GM11168 (cell line): ENCODE results near the gene B3GAT3.

ENCODE experiments used
- in situ Hi-C: fragments of 300-500 bp; cut with MboI; formaldehyde crosslinking; loops from one replicate; pipeline ENCODE4 v1.12.0; 2022; ENCODE audit warnings: low sequenced_read_pairs; ENCODE audit not compliant: unreplicated experiment

Gene B3GAT3

DNA sequence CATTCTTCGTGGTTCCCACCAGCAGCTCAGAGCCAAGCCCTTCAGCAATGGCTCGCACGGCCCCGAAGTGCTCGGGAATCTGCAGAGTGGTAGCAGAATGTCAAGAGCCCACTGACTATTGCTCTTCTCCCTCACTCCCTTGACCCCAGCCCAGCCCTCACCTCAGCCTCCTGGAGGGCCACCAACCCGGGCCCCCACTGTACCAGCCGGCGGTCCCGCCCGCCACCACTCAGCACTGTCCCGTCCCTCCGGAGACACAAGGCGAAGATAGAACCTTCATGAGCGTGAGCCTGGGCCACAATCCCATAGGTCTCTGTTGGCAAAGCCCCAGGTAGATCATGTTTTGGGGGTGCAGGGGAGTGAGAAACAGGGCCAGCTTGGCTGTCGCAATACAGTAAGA, 15.9 kb downstream of the B3GAT3 start:
- in situ Hi-C loops = no loop called here

GRCh38 chr11:62605467-62605866, 16.3 kb downstream of the B3GAT3 start:
- in situ Hi-C loops = no loop called here

- in situ Hi-C loops = no loop called here
Measured at GRCh38 chr11:62604460-62605120, 17.2 kb downstream of the B3GAT3 start.

DNA sequence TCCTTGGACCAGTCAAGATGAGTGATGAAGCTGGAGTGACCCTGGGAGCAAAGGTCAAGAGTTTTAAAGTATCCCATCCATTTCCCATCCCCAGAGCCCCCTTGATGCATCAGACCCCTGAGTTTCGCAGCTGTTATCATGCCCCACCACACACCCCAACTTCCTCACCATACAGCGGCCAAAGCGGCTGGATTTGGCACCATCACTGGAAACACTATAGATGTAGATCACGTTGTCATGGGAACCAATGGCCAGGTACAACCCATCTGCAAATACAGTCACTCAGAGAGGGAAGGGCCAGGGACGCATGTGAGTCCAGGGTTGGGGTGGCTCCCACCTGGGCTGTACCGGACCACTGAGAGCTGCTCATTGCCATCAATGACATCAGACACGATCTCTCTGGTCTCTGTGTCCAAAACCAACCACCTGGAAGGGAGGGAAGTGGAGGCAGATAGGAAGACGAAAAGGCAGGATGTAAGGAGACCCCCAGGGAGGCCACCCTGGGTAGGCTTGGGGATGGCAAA, 17.9 kb downstream of the B3GAT3 start:
- in situ Hi-C loops = no loop called here

DNA sequence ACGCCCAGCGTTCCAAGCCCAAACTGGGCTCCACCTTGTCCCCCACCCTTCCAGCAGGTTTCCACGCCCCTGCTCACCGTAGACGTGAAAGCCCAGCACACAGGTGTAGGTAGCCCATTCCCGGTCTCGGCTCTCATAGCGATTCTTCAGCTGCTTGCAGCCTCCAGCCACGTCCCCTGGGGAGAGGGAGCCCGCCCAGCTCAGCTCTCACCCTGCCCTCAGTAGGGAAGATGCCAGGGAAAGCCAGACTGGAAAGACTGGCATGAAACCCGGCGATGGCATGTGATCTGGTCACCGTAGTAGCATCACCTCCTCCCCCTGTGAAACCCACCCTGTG, 18.7 kb downstream of the B3GAT3 start:
- in situ Hi-C loops = no loop called here

DNA sequence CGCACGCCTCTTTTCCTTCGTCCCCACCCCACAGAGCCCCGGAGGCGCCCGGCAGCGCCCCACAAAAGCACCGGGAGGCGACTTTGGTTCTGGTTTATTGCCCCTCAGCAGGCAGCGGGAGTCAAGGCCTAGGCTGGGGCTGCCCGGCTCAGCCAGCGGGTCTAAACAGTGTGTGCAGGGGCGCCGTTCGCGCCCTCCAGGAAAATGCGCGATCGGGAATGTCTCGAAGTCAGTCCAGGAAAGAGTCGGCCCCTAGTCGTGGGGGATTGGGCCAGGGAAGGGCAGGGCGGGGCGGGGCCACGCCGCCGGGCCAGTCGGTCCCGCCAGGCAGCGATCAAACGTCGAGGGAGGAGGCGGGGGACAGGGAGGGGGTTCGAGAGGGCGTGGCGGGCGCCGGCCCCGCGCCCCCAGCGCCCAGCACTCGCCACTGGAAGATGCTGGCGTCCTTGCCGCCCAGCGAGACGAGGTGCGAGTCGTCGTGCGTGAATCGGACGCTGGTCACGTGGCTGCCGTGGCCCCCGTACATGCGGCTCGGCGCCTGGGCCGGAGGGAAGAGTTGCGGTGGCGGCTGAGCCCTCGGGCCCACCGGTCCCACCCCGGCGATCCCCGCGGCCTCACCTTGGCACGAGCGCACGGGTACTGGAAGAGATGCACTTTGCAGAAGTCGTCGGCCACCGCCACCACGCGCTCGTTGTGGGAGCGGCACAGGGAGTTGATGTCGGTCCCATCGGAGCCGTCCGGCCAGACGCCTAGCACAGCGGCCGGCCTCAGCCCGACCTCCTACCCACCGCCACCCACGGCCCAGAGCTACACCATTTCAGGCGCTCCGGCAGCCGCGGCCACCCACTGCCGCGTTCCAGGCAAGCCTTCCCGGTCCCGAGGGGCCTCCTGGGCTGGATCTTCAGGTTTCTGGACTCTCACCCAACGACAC, 19.4 kb downstream of the B3GAT3 start:
- in situ Hi-C loops = no loop called here

- in situ Hi-C loops = no loop called here
Measured at GRCh38 chr11:62601372-62602140, 20.2 kb downstream of the B3GAT3 start, which contains the start of gene MTA2. Gene MTA2 (minus strand): TSS chr11:62601865. CDS start chr11:62601450, 415 bp downstream.

DNA sequence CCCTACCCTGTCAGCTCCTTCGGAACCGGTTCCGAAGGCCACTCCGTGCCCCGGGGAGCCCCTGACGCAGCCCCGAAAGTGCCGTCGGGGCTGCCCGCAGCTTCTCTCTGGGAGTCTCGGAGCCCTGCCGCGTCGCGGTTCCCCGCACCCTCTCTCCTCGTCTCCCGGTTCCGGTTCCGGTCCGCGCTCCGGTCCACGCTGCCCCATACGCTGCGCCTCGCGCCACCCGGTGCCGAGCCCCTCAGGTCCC, 20.7 kb downstream of the B3GAT3 start:
- in situ Hi-C loops = no loop called here

- in situ Hi-C loops = no loop called here
Measured at GRCh38 chr11:62600367-62601121, 21.2 kb downstream of the B3GAT3 start.

GRCh38 chr11:62599901-62600300, 21.9 kb downstream of the B3GAT3 start:
- in situ Hi-C loops = no loop called here

GRCh38 chr11:62599069-62599696, 22.6 kb downstream of the B3GAT3 start:
- in situ Hi-C loops = no loop called here

DNA sequence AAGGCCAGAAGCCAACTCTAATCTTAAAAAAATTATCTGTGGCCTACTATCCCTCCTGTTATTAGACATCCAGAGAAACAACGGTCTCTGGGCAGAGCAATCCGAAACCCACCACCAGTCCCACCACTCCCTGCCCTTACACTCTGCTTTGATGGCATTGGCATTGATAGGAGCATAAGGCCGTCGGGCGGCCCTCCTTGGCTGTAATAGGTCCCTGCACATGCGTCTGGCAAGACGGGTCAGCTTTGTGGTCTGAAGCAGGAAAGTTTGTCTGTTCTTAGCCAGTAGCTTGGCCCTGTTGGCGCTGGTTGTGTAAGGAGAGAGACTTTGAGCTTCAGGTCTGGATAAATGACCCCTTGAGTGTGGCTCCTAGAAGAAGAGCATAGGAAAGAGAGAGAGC, 26.7 kb downstream of the B3GAT3 start:
- in situ Hi-C loops = no loop called here

- in situ Hi-C loops = no loop called here
Measured at GRCh38 chr11:62593434-62594044, 28.2 kb downstream of the B3GAT3 start.

DNA sequence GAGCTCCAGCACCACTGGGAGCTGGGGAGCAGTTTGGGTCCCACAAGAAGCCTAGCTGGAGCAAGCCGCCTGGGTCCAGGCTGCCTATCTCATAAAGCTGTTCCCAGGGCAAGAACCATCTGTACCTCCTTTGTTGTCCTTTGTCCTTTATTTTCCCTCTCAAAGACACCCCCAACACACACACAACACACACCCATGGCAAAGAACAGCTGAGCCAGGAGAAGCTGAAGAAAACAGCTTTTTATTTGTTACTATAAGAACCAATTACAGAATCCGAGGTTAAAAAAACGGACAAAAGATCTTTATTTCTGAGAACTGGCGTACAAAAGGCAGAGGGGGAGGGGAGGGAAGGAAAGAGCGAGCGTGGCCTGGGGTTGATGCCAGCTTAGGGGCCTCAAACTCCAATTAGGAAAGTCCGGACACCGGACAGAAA, 28.8 kb downstream of the B3GAT3 start:
- in situ Hi-C loops = no loop called here

DNA sequence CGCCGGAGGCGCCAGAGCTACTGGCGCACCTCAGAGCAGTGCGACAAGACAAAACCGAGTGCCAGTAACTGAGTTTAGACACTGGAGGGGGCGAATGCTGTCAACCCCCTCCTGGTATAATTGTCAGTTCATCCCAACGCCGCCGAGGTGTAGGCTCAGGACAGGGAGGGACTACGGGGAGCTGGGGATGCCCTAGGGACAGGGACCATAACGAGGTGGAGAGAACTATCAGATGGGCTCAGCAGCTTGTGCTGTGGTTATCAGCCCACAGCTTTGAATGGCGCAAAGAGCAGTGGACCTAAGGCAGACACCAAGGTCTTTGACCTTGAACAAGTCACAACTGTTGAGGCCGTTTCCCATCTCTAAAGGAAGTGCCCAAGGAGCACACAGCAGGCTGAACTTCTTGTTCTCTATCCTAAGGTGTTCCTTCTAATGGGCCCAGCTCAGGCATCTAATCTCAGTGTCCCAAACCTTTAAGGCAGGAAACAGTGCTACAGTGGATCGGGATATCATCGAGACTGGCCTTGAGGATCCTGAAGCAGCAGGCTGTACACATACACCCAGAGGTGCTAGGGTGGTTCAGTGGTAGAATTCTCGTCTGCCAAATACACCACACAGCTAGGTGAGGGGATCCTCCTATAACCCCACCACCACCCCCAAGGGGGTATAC, 29.5 kb downstream of the B3GAT3 start:
- in situ Hi-C loops = no loop called here

DNA sequence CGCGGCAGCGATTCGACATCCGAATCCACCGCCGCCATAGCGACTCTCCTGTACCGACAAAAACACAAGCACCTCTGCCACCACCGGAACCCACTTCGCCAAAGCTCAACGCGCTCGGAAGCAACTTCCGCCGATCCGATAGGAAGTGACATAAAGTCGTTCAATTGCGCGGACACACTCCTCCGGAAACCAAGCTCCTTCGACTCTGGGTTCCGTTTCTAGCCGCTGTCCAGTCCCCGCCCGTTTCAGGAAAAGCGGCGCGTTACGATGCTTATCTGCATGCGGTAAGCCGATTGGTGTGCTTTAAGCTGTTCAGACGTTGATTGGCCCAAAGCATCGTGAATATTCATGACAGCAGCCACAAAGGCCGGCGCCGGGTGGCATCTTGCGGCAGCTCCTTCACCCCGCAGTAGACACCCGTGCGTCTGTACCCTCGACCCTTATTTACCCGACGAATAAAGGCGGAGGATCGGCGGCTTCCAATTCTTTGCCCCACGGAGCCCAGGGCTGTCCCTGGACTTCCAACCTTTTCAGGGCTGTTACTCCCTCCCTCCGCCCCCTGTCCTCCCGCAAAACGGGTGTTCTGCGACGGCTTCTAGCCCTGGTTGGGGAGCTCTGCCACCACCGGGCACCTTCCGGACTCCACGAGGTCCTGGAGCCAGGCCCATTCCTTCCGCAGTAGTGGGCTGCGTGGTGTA, 30.2 kb downstream of the B3GAT3 start, which contains the start of gene TUT1:
TSS of gene TUT1 (minus strand) at position 76 of the 698 bp plus-strand sequence. CDS start at position 38, 38 bp downstream.
- in situ Hi-C loops = no loop called here

DNA sequence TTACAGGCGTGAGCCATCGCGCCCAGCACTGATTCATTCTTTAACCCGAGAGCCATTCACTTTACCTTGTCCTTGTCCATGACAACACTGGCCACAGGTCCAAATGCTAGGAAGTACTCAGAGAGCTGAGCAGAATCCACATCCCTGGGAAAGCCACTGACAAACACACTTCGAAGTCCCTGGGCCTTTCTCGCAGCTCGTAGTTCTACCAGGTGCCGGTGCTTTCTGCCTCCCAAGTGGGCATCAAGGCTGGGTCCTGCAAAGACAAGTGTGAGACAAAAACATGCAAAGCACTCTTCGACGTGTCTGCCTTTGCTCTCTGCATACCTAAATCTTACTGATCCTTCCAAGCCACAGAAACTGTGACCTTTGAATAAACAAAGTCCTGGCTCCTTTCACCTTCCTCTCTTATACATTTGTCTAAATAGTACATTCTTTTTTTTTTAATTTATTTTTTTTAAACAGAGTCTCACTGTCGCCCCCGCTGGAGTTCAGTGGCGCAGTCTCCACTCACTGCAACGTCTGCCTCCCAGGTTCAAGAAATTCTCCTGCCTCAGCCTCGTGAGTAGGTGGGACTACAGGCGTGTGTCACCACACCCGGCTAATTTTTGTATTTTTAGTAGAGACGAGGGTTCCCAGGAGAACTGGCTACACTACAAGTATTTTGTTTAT, 32.7 kb downstream of the B3GAT3 start:
- in situ Hi-C loops = no loop called here
